K562 (cell line): ENCODE data around the gene SMC3. TPM values are rescaled to one million over a fixed set of nuclear protein-coding genes. Genes with fewer than 3 reads are reported as not detected.
"Not testable (repeated sequence)": the region's sequence is repeated elsewhere in the genome, so short reads cannot be mapped to it uniquely, and the experiment has no call there.

Source experiments
- ATAC-seq: fragments of 200-7000 bp; cut with Tn5 transposase; 3 replicates; pipeline ENCODE4 v1.9.1; 2020; ENCODE audit warnings: moderate library complexity
- BruUV-seq: library from RNA; stranded (reverse); fragments of 400-500 nt; replicated peaks from 2 replicates; lab custom pipeline; 2021; lab: Mats Ljungman, UMichigan
- CTCF ChIA-PET: fragments of 300-600 bp; formaldehyde crosslinking; extraction: SDS; loops from one replicate; lab custom pipeline; 2021; ENCODE audit warnings: low intra/inter-chr PET ratio; lab: Yijun Ruan, JAX
- POLR2A ChIA-PET: fragments of 300-600, 350-650 bp; sonication (Branson Sonifier 250); formaldehyde crosslinking; extraction: SDS; loops from one replicate; lab custom pipeline; 2021; ENCODE audit warnings: antibody characterized with exemption, inconsistent platforms; lab: Yijun Ruan, JAX
- DNase-seq, 4 experiments: peaks; one replicate each; pipeline versions ENCODE4 v3.0.0 to v3.0.0-alpha.2; 2011 to 2018; ENCODE audit warnings: low spot score in 3 of 4, mixed read lengths in 3 of 4; ENCODE audit errors: extremely low read depth in 1 of 4
- FAIRE-seq: peaks from 2 replicates; lab custom pipeline; 2011; peaks lifted over from hg19 to GRCh38; lab: Jason Lieb, UNC
- H2AFZ ChIP-seq: 2 replicates; pipeline ENCODE4 v1.6.0; 2011; ENCODE audit warnings: low read depth, low read length, control low read depth, inconsistent platforms
- H3K27ac ChIP-seq: fragments of 200-600 bp; 3 replicates; pipeline ENCODE4 v1.8.0; 2011; ENCODE audit warnings: low read depth, mild to moderate bottlenecking, control low read depth, inconsistent platforms, low read length, moderate library complexity, mixed read lengths; ENCODE audit errors: extremely low read depth
- H3K27me3 ChIP-seq, 2 experiments: fragments of 300-600 bp in 1 of 2; 2 replicates in 1 of 2; 3 replicates in 1 of 2; pipeline versions ENCODE4 v1.6.0 to v1.8.0; 2011; ENCODE audit warnings: inconsistent platforms in 2 of 2, low read length in 2 of 2, mild to moderate bottlenecking in 1 of 2, mixed read lengths in 1 of 2, moderate library complexity in 1 of 2; ENCODE audit not compliant: control insufficient read depth in 2 of 2, insufficient read depth in 2 of 2
- H3K36me3 ChIP-seq: fragments of 300-600 bp; 3 replicates; pipeline ENCODE4 v1.8.0; 2011; ENCODE audit warnings: mild to moderate bottlenecking, low read length, inconsistent platforms; ENCODE audit not compliant: control insufficient read depth, insufficient read depth
- H3K4me1 ChIP-seq, 2 experiments: fragments of 200-600 bp in 1 of 2; replicated peaks in 1 of 2; 2 replicates in 1 of 2; 3 replicates in 1 of 2; pipeline versions ENCODE4 v1.5.1 to v1.8.0; 2011; ENCODE audit warnings: inconsistent platforms in 2 of 2, low read length in 2 of 2, mild to moderate bottlenecking in 1 of 2, mixed read lengths in 1 of 2, moderate library complexity in 1 of 2; ENCODE audit not compliant: control insufficient read depth in 2 of 2, insufficient read depth in 2 of 2
- H3K4me2 ChIP-seq: 2 replicates; pipeline ENCODE4 v1.6.1; 2011; ENCODE audit warnings: low read length, control low read depth, inconsistent platforms, mixed read lengths; ENCODE audit not compliant: insufficient read depth
- H3K4me3 ChIP-seq: fragments of 200-600 bp; sonication (generic), shearing (Covaris generic); 2 replicates; pipeline ENCODE4 v1.5.1; 2016; ENCODE audit warnings: control low read depth, inconsistent platforms
- H3K79me2 ChIP-seq: fragments of 200-600 bp; 3 replicates; pipeline ENCODE4 v1.8.0; 2011; ENCODE audit warnings: low read length, inconsistent platforms; ENCODE audit not compliant: control insufficient read depth, insufficient read depth
- H3K9ac ChIP-seq, 2 experiments: 2 replicates each; pipeline versions ENCODE4 v1.6.0 to v1.6.1; 2011; ENCODE audit warnings: low read depth in 2 of 2, low read length in 2 of 2, control low read depth in 1 of 2, inconsistent platforms in 1 of 2, mild to moderate bottlenecking in 1 of 2, mixed read lengths in 1 of 2; ENCODE audit not compliant: insufficient read depth in 1 of 2
- H3K9me1 ChIP-seq: one replicate; pipeline ENCODE4 v1.6.0; 2011; ENCODE audit warnings: inconsistent platforms, mild to moderate bottlenecking, low read length, moderate library complexity; ENCODE audit not compliant: control insufficient read depth, insufficient read depth
- H3K9me3 ChIP-seq: replicated peaks from 2 replicates; pipeline ENCODE4 v1.5.1; 2011; ENCODE audit warnings: low read depth, low read length, inconsistent platforms; ENCODE audit not compliant: control insufficient read depth, insufficient read depth
- H4K20me1 ChIP-seq: replicated peaks from 2 replicates; pipeline ENCODE4 v1.6.1; 2011; ENCODE audit warnings: low read length, inconsistent platforms, mixed read lengths; ENCODE audit not compliant: control insufficient read depth, insufficient read depth
- DDX20 ChIP-seq: fragments of 450-650 bp; IDR thresholded peaks from 2 replicates; pipeline ENCODE4 v1.6.1; 2016; ENCODE audit warnings: missing genetic modification characterization, low read depth, mild to moderate bottlenecking, missing compliant biosample characterization, moderate library complexity
- MCM5 ChIP-seq: fragments of 450-650 bp; IDR thresholded peaks from 2 replicates; pipeline ENCODE4 v1.6.1; 2016; ENCODE audit warnings: low read depth
- NCOR1 ChIP-seq: fragments of 450-650 bp; IDR thresholded peaks from 2 replicates; pipeline ENCODE4 v1.6.1; 2016; ENCODE audit warnings: mild to moderate bottlenecking, moderate library complexity
- ZNF146 ChIP-seq: IDR thresholded peaks from one replicate; pipeline ENCODE4 v1.6.1; 2018; ENCODE audit warnings: missing compliant biosample characterization; ENCODE audit not compliant: unreplicated experiment
- WGBS: fragments of 100-300 bp; shearing (Covaris generic); methylation state at CpG from one replicate; pipeline ENCODE4 v1.1.6; 2016; ENCODE audit warnings: low coverage, mixed read lengths; ENCODE audit not compliant: insufficient coverage; ENCODE audit errors: missing lambda C conversion rate; 5-methylcytosine and 5-hydroxymethylcytosine counted together
- in situ Hi-C: fragments of 300-500 bp; cut with MboI; formaldehyde crosslinking; loops from 4 replicates; pipeline ENCODE4 v1.15.0; 2018; ENCODE audit warnings: inconsistent platforms, mixed read lengths
- intact Hi-C: fragments of 100-400 bp; cut with micrococcal nuclease; formaldehyde crosslinking; loops from 2 replicates; pipeline ENCODE4 v1.14.2; 2022
- polyA plus RNA-seq, 8 experiments: library from polyadenylated mRNA; depleted of rRNA in 4 of 8; stranded (reverse) in 5 of 8; unstranded in 3 of 8; fragments of >200 nt; fragmentation: Nextera tagmentation in 2 of 8; fragmentation: Illumina TruSeq in 1 of 8; extraction: Ambion mirVana in 2 of 8; extraction: Trizol in 1 of 8; gene quantifications; 2 replicates each; pipeline versions ENCODE4 v1.2.1 to v1.2.3, GENCODE V29; 2011 to 2014; ENCODE audit warnings: inconsistent platforms in 1 of 8, missing spikeins in 1 of 8
- total RNA-seq, 7 experiments: library from RNA; depleted of rRNA in 6 of 7; stranded (reverse); fragments of >200 nt in 6 of 7; fragmentation: Illumina TruSeq in 2 of 7; extraction: Trizol in 2 of 7; gene quantifications; 2 replicates each; pipeline versions ENCODE4 v1.2.1 to v1.2.3, GENCODE V29; 2011 to 2021; ENCODE audit warnings: low replicate concordance in 1 of 7

SMC3 gene
- total and polyA plus RNA-seq, 9 of the 15 experiments (the other 6 are each of a cell fraction or from before 2014, with no cell fraction given), result 21.3 to 62.6 (median 39.3) TPM

GRCh38 chr10:110620398-110620719 lies 52.9 kb downstream of the SMC3 start:
- Histone ChIP-seq H3K4me1 (peaks cover 11 to 12% of the 10 kb centered on the region in 2 experiments; a peak in 4 of 5 replicates), H3K9me3 (no peaks in the 10 kb centered on the region)
- ATAC-seq, result no peak
- TF ChIP-seq MCM5 (no peak), NCOR1 (no peak), DDX20 (tag) (no peak)
- TF ChIP-seq, all 486 proteins: peak for 0
- no TSS peak for BruUV-seq
- no peak for FAIRE-seq
- ChIA-PET CTCF (no interaction called here), POLR2A (interaction anchor here (0.6 to 0.7 kb wide), 2 partner anchors 514 to 1327 kb away, joined by 3 to 4 read pairs; no protein-coding TSS in a partner anchor)
- Histone ChIP-seq H3K9ac (no peak overlapping the region), H3K4me3 (no peak overlapping the region), H3K36me3 (no peaks in the 10 kb centered on the region), H2AFZ (no peak overlapping the region), H3K27ac (no peak overlapping the region), H3K9me1 (no peaks in the 10 kb centered on the region), H3K79me2 (no peaks in the 10 kb centered on the region), H3K4me2 (no peak overlapping the region), H4K20me1 (no peaks in the 10 kb centered on the region), H3K27me3 (no peaks in the 10 kb centered on the region)
- WGBS, result 72% methylated on average over 2 of the region's 2 CpGs
- in situ Hi-C loops, result loop anchor here (25.0 kb wide), 1 partner anchor 267 kb away; no protein-coding TSS in a partner anchor
- intact Hi-C loops, result no loop called here
- DNase-seq, result no peak

GRCh38 chr10:110623316-110623715 lies 55.8 kb downstream of the SMC3 start:
- H3K4me2 ChIP-seq, CTCF ChIA-PET, H3K36me3 ChIP-seq, BruUV-seq, ATAC-seq, H3K9ac ChIP-seq, POLR2A ChIA-PET, H3K4me1 ChIP-seq, H3K9me3 ChIP-seq, H2AFZ ChIP-seq, intact Hi-C loops, H3K27ac ChIP-seq, FAIRE-seq, DNase-seq, H4K20me1 ChIP-seq, H3K4me3 ChIP-seq, H3K9me1 ChIP-seq, H3K79me2 ChIP-seq, H3K27me3 ChIP-seq: not testable (repeated sequence)
- peak; percentile 24 for TF ChIP-seq ZNF146 (CRISPR knock-in tag)
- WGBS, result 53% methylated on average over 4 of the region's 4 CpGs
- in situ Hi-C loops, result loop anchor here (25.0 kb wide), 1 partner anchor 264 kb away; no protein-coding TSS in a partner anchor
